ENCODE data around the gene SAP30BP. TPM values are rescaled to one million over a fixed set of nuclear protein-coding genes. Genes with fewer than 3 reads are reported as not detected.

Gene SAP30BP
- total RNA-seq, 1 experiment from 2014 or later: 89.7 TPM

DNA sequence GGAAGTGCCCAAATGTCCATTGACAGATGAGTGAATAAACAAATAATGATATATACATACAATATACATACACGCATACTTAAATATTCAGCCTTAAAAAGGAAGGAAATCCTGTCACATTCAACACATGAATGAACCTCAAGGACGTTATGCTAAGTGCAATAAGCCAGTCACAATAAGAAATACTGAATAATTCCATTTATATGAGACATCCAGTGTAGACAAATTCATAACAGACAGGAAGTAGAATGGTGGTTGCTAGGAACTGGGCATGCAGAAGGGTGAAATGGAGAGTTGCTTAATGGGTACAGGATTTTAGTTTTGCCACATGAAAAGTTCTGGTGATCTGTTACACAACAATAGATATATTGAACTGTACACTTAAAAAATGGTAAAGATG, 45.3 kb downstream of the SAP30BP start:
- H3K4me1 Mint-ChIP-seq: no peaks in the 10 kb centered on the region
- peaks cover under 1 to 14% (median under 1%) of the 10 kb centered on the region in 3 experiments; a peak in 5 of 7 replicates for H3K36me3 Mint-ChIP-seq (ENCODE audit: insufficient read depth in 1 of 3, low read depth in 3 of 3)
- no peaks in the 10 kb centered on the region for H4K20me1 ChIP-seq (ENCODE audit: control insufficient read depth, insufficient read depth, insufficient read length)
- H2BK5ac ChIP-seq (ENCODE audit: insufficient read length, low read length): no peak overlapping the region
- no peak overlapping the region for H3K18ac ChIP-seq (ENCODE audit: insufficient read length, low read depth, low read length)
- no peak overlapping the region for H2AFZ ChIP-seq (ENCODE audit: low read length)
- H3T11ph ChIP-seq (ENCODE audit: low read length): no peak overlapping the region
- no peaks in the 10 kb centered on the region for H3K27me3 ChIP-seq (ENCODE audit: insufficient read depth, low read length)
- no peak overlapping the region for H3K4ac ChIP-seq (ENCODE audit: low read depth, low read length)
- H4K5ac ChIP-seq (ENCODE audit: insufficient read length, low read depth, low read length): no peak overlapping the region
- no peak overlapping the region for H3K27ac ChIP-seq (ENCODE audit: insufficient read length, low read depth, low read length)
- H3K4me2 ChIP-seq (ENCODE audit: insufficient read depth, insufficient read length, low read length): no peak overlapping the region
- TF ChIP-seq, protein P1, sequence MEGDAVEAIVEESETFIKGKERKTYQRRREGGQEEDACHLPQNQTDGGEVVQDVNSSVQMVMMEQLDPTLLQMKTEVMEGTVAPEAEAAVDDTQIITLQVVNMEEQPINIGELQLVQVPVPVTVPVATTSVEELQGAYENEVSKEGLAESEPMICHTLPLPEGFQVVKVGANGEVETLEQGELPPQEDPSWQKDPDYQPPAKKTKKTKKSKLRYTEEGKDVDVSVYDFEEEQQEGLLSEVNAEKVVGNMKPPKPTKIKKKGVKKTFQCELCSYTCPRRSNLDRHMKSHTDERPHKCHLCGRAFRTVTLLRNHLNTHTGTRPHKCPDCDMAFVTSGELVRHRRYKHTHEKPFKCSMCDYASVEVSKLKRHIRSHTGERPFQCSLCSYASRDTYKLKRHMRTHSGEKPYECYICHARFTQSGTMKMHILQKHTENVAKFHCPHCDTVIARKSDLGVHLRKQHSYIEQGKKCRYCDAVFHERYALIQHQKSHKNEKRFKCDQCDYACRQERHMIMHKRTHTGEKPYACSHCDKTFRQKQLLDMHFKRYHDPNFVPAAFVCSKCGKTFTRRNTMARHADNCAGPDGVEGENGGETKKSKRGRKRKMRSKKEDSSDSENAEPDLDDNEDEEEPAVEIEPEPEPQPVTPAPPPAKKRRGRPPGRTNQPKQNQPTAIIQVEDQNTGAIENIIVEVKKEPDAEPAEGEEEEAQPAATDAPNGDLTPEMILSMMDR (conservative IDR thresholded peaks at IDR 0.05): no peak
- no peak overlapping the region for H2BK15ac ChIP-seq (ENCODE audit: low read depth, low read length)
- H2BK120ac ChIP-seq (ENCODE audit: low read depth, low read length, poor library complexity, severe bottlenecking): no peak overlapping the region
- no peak overlapping the region for H2BK20ac ChIP-seq (ENCODE audit: low read depth, low read length, poor library complexity, severe bottlenecking)
- H3K79me2 ChIP-seq (ENCODE audit: insufficient read depth, low read length): no peaks in the 10 kb centered on the region
- H3K23me2 ChIP-seq (ENCODE audit: insufficient read length, low read depth, low read length, poor library complexity, severe bottlenecking): no peaks in the 10 kb centered on the region
- no peak overlapping the region for H2BK12ac ChIP-seq (ENCODE audit: insufficient read length, low read depth, low read length)
- H3K9me3 Mint-ChIP-seq: no peaks in the 10 kb centered on the region
- H3K23ac ChIP-seq (ENCODE audit: insufficient read length, low read depth, low read length): no peak overlapping the region
- H3K27me3 Mint-ChIP-seq (ENCODE audit: low read depth): peaks cover 4% of the 10 kb centered on the region
- no CpG with 5 or more reads among the region's 2 CpGs for WGBS (ENCODE audit: extremely low coverage, insufficient read length, low lambda C conversion rate)
- DNase-seq: no peak
- H3K9me3 ChIP-seq (ENCODE audit: control insufficient read depth, low read depth, low read length): no peaks in the 10 kb centered on the region
- no peak overlapping the region for H2AK5ac ChIP-seq (ENCODE audit: insufficient read length, low read length)
- H3K27ac Mint-ChIP-seq: no peak overlapping the region
- no peaks in the 10 kb centered on the region for H3K4me1 ChIP-seq (ENCODE audit: insufficient read depth, low read length)
- H3K79me1 ChIP-seq (ENCODE audit: insufficient read depth, low read depth, low read length, poor library complexity, severe bottlenecking): no peaks in the 10 kb centered on the region
- H3K14ac ChIP-seq (ENCODE audit: insufficient read depth, low read length): no peak overlapping the region
- H3K9ac ChIP-seq (ENCODE audit: extremely low read depth, insufficient read length, low read length): no peak overlapping the region
- no peak overlapping the region for H4K91ac ChIP-seq (ENCODE audit: insufficient read length, low read depth, low read length)
- H4K8ac ChIP-seq (replicated peaks; ENCODE audit: insufficient read length, low read depth, low read length): no peak overlapping the region
- no peak overlapping the region for H3K56ac ChIP-seq (ENCODE audit: insufficient read length, low read depth, low read length)
- H3K4me3 Mint-ChIP-seq: no peak overlapping the region

Data from H9 (cell line).